IMR-90 (cell line): ENCODE measurements around the gene CTPS2.
A peak's percentile ranks its signal among the peaks of the same experiment; 100 is the strongest.

Source experiments
- CEBPB ChIP-seq: IDR thresholded peaks from 2 replicates; pipeline ENCODE4 v1.6.1; 2012; ENCODE audit warnings: low read depth, low read length, improper control_type of control experiment
- CHD1 ChIP-seq: IDR thresholded peaks from 2 replicates; pipeline ENCODE4 v1.6.1; 2012; ENCODE audit warnings: low read depth, low read length, improper control_type of control experiment
- CTCF ChIP-seq: conservative IDR thresholded peaks from 2 replicates; pipeline ENCODE4 v1.5.1; 2012; ENCODE audit warnings: mild to moderate bottlenecking, low read depth, low read length, improper control_type of control experiment
- MAFK ChIP-seq: IDR thresholded peaks from 2 replicates; pipeline ENCODE4 v1.6.1; 2012; ENCODE audit warnings: low read depth, low read length, improper control_type of control experiment
- NFE2L2 ChIP-seq: fragments of 150-350 bp; IDR thresholded peaks from 2 replicates; pipeline ENCODE4 v1.6.1; 2016; ENCODE audit warnings: low read depth, mild to moderate bottlenecking, low read length
- POLR2A ChIP-seq: IDR thresholded peaks from 2 replicates; pipeline ENCODE4 v1.6.1; 2012; ENCODE audit warnings: mild to moderate bottlenecking, low read depth, low read length
- RAD21 ChIP-seq: IDR thresholded peaks from 2 replicates; pipeline ENCODE4 v1.6.1; 2012; ENCODE audit warnings: low read length, improper control_type of control experiment
- RCOR1 ChIP-seq: IDR thresholded peaks from 2 replicates; pipeline ENCODE4 v1.6.1; 2012; ENCODE audit warnings: mild to moderate bottlenecking, low read length, improper control_type of control experiment; ENCODE audit not compliant: insufficient replicate concordance

GRCh38 chrX:16719334-16720084 lies 7.0 kb upstream of the CTPS2 start, which contains the start of gene SYAP1:
- TF ChIP-seq CTCF (no peak), CEBPB (no peak), POLR2A (peak; percentile 99), CHD1 (no peak), NFE2L2 (no peak), MAFK (no peak), RAD21 (no peak), RCOR1 (no peak)
